GM12891 (cell line): ENCODE measurements around the gene RNF11.

Source experiments
- PAX5 ChIP-seq: IDR thresholded peaks from 2 replicates; pipeline ENCODE4 v1.6.1; 2011; ENCODE audit warnings: low read length, moderate library complexity, mild to moderate bottlenecking; ENCODE audit not compliant: insufficient read depth, severe bottlenecking
- POLR2A ChIP-seq: IDR thresholded peaks from 2 replicates; pipeline ENCODE4 v1.6.1; 2011; ENCODE audit warnings: low read depth, low read length, control low read depth
- POLR2AphosphoS5 ChIP-seq: IDR thresholded peaks from 2 replicates; pipeline ENCODE4 v1.6.1; 2011; ENCODE audit warnings: low read depth, low read length, control low read depth
- POU2F2 ChIP-seq: IDR thresholded peaks from 2 replicates; pipeline ENCODE4 v1.6.1; 2011; ENCODE audit warnings: low read depth, mild to moderate bottlenecking, control low read depth, low read length, moderate library complexity
- SPI1 ChIP-seq: IDR thresholded peaks from 2 replicates; pipeline ENCODE4 v1.6.1; 2011; ENCODE audit warnings: low read depth, low read length, control low read depth
- TAF1 ChIP-seq: IDR thresholded peaks from 2 replicates; pipeline ENCODE4 v1.6.1; 2011; ENCODE audit warnings: low read depth, low read length, control low read depth

- TF ChIP-seq POLR2A (no peak), POLR2AphosphoS5 (no peak), SPI1 (no peak), POU2F2 (no peak), TAF1 (no peak), PAX5 (no peak)
Observed at GRCh38 chr1:51270751-51271150, 34.7 kb downstream of the RNF11 start.
